DMS 273 (cell line): Measurements from ENCODE around the gene NME7.
"Not testable (repeated sequence)": the region's sequence is repeated elsewhere in the genome, so short reads cannot be mapped to it uniquely, and the experiment has no call there.

ENCODE experiments used
- DNase-seq: peaks from one replicate; lab custom pipeline; 2025; ENCODE audit not compliant: unreplicated experiment; lab: John Stamatoyannopoulos, UW

The NME7 gene

DNA sequence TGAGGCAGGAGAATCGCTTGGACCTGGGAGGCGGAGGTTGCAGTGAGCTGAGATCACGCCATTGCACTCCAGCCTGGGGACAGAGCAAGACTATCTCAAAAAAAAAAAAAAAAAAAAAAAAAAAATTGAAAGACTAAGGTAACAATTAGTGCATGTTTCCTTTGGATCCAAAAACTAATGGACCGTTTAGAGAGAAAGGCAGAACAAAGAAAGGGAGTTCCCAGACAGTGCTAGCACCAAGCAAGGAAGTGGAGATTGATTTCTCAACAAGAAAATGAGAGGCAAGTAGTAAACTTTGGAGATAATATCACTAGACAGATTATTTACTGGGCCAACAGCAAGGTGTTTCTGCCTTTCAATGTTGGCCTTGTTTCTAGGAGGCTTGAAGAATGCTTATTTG is 236.9 kb downstream of the NME7 start:
- DNase-seq = no peak

DNA sequence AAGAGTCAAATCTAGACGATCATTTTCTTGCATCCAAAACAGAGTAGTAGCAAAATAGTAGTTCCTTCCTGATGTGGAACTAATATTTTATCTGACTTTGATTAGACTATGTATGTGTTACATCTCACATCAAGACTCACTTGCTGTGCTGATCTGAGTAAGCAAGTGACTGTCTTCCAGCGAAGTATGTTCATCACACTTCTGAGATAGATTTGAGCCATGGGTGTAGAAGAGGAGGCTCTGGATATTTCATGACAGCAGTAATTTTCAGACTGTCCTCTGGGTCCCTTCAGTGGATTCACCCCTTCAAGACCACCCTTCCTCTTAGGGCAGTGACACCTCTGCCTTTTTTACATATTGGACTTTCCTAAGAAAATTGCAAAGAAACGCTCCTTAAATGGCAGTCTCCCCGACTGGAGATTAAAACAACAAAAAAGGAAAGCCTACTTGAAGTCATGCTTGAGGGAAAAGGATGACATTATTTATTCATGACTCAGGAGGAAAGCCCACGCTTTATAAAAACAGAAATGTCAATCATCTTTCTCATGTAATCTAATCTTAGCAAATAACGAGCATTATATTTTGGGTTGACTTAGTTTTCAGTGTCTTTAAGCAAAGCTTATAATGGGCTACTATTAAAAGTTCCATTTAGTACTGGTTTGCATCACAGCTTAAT is 238.3 kb downstream of the NME7 start:
- DNase-seq = no peak

GRCh38 chr1:169128562-169128961 is 239.0 kb downstream of the NME7 start:
- no peak for DNase-seq

GRCh38 chr1:169127305-169127704 is 240.3 kb downstream of the NME7 start:
- DNase-seq = no peak

GRCh38 chr1:169126335-169126734 is 241.3 kb downstream of the NME7 start:
- DNase-seq = no peak

DNA sequence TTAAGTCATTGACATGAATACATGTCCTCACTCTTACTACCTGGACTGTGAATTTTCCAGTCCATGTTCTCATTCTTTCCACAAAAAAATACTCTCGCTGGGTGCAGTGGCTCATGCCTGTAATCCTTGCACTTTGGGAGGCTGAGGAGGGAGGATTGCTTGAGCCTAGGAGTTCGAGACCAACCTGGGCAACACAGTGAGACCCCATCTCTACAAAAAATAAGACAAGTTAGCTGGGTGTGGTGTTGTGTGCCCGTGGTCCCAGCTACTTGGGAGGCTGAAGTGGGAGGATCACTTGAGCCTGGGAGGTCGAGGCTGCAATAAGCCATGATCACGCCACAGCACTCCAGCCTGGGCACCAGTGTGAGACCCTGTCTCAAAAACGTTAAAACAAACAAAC is 242.0 kb downstream of the NME7 start:
- not testable (repeated sequence) for DNase-seq

- DNase-seq = no peak
These were observed 243.1 kb downstream of the NME7 start for GRCh38 chr1:169124459-169124858.

- DNase-seq = no peak
These were observed 244.6 kb downstream of the NME7 start for GRCh38 chr1:169122976-169123375.

- no peak for DNase-seq
These were observed 246.3 kb downstream of the NME7 start for GRCh38 chr1:169121146-169121923.

- DNase-seq = no peak
These were observed 247.5 kb downstream of the NME7 start for GRCh38 chr1:169120066-169120465.

DNA sequence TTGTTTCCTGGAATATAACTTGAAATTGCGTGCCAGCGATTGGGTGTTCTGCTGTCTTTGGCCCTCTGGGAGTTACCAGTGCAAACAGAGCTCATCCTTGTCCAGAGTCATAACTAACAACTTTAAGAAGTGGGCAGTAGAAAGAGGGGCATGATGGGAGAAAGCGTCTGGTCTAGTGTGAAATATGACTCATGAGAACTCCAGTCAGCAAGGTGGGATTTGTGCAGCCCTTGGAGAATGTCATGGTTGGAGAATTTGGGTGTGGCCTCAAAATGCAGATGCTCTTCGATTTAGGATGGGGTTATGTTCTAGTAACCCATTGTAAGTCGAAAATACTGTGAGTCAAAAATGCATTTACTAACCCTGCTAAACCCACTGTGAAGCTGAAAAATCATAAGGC is 248.2 kb downstream of the NME7 start:
- no peak for DNase-seq

- no peak for DNase-seq
These were observed 249.4 kb downstream of the NME7 start for GRCh38 chr1:169118227-169118626.

DNA sequence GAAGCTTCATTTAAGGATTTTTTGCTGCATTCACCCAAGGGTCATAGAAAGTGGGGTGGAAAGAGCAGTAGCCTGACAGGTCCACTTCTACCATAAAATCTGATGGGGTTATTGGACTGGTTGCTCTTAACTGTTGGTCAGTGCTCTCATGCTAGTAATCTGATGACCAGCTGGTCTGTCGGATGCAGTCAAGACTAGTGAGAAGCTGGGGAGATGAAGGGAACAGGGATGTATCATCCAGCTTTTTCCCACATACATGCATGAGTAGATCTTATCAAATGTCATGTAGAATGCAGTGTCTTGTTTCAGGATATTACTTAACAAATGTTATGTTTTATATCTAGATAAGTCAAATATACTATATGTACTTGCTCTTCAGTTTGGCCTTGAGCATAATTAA is 250.0 kb downstream of the NME7 start:
- DNase-seq = no peak

- DNase-seq = no peak
These were observed 250.6 kb downstream of the NME7 start for GRCh38 chr1:169117014-169117413.

- no peak for DNase-seq
These were observed 251.6 kb downstream of the NME7 start for GRCh38 chr1:169115891-169116585.

DNA sequence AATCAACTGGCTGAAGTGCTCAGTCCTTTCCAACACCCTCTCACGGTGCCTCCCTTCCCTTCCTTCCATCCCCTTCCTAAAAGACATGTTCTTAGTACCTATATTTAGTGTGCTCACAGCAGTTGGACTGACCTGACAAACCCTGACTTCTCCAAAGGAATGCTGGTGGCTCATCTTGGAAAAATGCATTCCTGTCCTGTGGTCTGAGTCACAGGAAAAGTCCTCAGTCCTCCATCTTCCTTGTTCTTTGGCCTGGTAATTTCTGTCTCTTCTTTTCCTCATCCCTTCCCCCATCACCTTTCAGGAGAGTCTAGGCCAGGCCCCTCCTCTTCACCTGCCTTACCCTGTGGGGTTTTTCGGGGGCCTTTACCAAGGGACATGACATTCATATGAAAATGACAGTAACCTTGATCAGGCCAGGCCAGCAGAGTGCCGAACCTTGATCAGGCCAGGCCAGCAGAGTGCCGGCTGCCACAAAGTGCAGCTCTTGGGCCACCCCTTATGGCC is 253.9 kb downstream of the NME7 start:
- DNase-seq = no peak

- DNase-seq = no peak
These were observed 255.4 kb downstream of the NME7 start for GRCh38 chr1:169112241-169112640.

GRCh38 chr1:169111472-169111871 is 256.1 kb downstream of the NME7 start:
- no peak for DNase-seq

DNA sequence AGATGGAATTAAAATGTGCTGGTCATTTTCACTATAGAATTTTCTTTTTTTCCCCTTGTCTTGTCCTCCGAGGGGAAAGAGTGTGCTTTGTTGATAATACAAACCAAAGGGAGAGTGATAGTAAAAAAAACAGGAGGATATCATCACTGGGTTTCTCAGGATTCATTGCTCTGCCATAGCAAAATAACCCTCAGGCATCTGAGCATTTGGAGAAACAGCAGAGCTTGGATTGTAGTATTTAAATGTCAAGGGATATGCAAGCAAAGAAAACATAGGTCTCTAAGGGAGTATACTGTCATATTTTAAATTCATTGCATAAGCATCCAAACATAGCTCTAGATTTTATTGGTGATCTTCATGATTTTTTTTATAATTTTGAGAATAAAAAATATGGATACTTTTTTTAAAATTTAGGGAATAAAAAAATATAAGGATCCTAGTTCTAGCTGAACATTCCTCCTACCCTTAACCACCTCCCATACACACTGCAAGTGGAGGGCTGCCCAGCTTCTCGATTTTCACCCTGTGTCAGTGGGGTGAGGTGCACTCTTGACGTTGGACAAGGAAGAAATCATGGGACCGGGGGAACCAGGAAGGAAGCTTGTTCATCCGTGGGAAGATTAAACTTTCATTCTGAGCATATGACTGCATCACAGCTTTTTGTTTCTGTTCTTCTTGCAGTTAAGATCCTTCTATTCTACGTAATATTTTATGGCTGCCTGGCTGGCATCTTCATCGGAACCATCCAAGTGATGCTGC is 256.7 kb downstream of the NME7 start:
- no peak for DNase-seq

- DNase-seq = no peak
These were observed 257.4 kb downstream of the NME7 start for GRCh38 chr1:169110236-169110635.

GRCh38 chr1:169109561-169110134 is 257.9 kb downstream of the NME7 start:
- DNase-seq = no peak
